NCI-H446 treated with DMSO at 0.1 percent for 48 hours (cell line): ENCODE results near the gene DPP10.

ENCODE experiments used
- DNase-seq: peaks from one replicate; lab custom pipeline; 2025; lab: John Stamatoyannopoulos, UW

Gene DPP10

DNA sequence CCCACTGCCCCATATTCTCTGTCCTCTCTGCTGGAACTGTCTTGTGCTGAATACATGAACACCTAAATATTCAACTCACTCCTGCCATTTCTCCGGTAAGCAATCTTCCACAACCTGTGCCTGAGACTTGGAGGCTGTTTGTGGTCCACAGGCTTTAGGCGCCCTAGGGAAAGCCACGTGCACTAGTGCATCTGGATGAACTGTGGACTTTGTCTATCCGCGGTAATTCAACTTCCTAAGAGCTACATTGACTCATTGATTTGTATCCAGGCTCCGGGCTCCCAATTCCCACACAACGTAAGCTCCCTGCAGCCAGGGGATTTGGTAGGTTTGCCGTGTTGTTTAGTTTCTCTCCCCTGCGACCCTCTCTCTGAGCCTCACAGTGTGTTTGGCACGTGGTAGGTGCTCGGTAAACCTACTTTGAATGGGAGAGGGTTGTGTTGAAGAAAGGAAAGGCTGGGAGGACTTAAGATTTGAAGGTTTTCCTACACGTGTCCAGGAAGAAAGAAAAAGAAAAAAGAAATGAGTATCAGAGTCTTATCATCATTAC is 718.2 kb downstream of the DPP10 start:
- no peak for DNase-seq

DNA sequence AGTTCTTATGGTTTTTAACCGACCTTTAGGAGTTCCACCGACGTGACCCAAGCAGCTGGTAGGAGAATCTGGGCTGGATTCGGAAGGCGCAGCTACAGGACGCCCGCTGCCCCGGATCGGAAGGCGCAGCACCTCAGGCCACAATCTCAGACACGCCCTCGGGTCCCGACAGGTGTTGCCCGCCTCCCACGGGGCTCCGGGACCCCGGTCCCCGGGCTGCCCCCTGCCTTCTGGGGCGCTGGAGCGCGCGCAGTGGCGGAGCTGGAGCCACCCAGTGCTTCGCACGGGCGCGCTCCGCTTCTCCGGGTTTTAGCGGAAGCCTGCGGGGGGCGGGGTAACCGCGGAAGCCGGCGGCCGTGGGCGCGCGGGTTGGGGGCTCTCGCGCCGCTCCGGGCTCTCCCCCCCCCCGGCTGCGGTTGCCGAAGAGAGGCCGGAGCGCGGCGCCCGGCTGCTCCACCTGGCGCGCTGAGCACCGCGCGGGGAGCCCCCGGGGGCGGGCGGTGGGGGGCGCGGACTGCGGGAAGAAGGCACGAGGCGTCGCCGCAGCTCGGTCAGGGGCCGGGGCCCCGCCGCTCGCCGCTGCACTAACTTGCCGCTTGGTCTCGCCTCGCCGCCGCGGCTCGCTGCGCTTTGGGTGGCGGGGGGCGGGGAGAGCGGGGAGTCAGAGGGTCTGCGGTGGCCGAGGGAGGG is 718.8 kb downstream of the DPP10 start:
- no peak for DNase-seq

DNA sequence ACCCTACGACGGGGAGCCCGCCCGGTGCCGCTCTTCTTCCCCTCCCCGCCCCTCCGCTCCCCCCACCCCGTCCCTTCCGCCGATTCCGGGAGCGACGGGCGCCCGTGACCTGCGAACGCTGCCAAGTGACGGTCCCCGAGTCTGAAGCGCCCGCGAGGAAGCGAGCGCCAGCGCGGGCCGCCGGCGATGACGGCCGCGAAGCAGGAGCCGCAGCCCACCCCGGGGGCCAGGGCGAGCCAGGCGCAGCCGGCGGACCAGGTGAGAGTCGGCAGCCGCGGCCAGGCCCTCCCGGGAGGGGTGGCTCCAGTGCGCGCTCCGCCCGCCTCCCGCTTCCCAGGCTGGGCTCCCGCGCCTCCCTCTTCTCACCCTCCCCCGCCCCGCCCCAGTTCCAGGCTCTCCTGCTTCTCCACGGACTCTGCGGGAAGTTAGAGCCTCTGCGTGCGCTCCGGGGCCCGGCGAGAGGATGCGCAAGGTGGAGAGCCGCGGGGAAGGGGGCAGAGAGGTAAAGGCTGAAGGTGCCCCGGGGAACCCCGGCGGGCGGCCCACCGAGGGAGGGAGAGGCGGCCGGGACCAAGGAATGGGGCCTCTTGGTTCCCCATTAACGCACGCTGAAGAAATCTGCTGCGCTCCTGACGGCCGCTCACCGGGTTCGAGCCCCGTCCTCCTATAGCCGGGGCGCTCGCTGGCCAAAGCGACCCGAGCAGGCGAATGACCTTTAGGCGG is 719.5 kb downstream of the DPP10 start:
- no peak for DNase-seq

DNA sequence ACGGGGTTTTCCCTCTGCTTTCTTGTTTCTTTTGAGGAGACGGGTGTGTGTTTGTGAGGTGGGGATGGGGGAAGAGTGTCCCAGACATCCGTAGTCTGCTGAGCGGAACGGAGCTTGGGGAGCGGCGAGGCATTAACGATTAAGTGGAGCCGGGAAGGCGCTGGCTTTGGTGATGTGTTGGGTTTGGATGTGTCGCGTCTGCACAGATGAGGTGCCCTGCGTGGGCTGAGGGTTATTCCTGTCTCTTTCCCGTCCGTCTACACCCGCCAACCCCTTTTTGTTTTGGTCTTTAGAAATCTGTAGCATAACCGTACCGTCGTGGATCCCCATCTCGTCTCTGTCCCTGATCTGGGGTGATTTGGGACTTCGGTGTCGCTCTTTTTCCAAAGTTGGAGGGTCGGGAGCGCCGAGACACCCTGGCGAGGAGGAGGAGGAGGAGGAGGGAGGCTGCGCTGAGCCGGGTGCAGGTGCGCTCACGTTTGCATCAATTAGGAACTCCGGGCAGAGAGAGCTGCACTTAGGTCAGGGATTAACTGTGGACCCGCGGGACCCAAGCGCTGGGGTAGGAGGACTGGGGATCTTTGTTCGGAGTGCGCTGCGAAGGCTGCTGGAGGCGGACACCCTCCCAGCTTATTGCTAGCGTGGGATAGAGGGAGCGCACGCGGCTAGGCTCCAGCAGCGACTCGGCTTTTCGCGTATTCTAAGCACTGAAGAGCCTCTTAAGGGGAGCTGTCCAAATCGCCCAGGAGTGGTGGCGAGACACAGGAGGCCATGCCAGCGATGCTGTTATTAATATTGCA is 720.3 kb downstream of the DPP10 start:
- no peak for DNase-seq

DNA sequence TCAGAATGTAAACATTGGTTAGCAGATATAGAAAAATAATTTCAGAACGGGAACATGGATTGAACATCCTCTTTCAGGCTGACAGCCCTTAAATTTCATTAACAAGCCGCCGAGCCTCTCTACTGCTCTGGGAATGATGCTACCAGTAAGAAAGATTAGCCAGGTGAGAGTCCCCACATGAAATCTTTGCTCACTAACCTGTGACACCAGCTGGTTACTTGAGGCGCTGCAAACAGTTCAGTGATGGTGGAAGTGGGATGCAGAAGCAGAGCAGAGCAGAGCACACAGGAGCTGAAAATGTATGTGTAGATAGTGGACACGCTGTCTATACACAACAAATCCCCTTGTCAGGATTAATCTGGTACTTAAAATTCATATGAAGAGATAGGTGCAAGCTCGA is 721.1 kb downstream of the DPP10 start:
- no peak for DNase-seq

DNA sequence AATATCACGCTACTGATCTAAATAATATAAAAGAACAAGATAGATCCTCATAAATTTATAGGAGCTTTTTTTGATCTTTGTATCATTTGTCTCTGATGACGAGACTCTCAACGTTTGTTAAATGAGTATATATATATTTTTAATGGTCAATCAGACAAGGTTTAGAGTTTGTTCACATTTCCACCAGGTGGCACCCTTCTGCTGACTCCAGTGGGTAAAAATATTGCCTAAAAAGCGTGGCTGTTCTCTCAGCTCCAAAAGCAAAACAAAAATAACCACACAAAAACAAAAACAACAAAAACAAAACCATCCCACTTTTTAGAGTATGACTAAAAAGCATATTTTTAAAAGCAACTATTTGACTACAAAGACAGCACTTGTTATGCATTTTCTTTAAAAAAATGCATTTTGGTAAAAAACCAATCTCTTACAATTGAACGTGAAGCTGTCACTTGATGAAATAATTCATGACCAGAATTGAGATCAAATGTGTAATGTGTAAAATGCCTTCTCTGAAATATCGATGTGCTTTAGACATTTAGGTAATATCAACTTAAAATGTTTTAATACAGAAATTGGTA is 723.2 kb downstream of the DPP10 start:
- peak; percentile 5 for DNase-seq

DNA sequence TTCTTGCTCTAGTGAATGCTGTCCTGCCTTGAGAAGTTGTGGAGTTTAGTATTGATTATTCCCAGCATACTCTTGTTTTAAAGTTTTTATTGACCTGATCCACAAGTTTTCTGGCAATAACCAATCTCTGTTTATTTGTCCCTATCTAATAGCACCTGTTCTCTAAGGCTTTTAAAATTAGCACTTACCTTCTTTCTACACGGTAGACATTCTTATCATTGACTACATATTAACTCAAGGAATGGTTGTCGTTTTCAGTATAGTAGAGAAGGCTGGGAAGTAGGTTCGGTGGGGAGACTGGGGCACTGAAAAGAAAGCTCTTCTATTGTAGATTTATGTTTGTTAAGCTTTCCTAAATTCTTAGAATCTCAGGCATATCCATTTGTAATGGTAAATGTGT is 726.0 kb downstream of the DPP10 start:
- DNase-seq = no peak

DNA sequence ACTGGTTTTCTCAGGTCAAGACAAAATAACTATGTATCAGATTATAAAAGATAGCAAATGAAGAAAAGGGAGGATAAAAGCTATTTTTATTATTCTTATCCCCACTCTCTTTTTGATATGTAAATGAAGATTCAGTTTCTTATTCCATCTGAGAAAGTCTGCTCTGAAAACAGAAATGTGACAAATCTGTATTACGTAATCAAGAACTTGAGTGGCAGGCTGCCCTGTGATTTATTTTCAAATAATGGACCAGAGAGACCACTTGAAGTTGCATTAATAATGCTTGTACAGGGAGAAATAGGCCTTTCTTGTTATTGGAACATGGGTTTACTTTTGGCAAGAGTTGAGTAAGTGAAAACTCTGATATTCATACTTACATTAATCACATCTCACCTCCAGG is 727.4 kb downstream of the DPP10 start:
- no peak for DNase-seq

DNA sequence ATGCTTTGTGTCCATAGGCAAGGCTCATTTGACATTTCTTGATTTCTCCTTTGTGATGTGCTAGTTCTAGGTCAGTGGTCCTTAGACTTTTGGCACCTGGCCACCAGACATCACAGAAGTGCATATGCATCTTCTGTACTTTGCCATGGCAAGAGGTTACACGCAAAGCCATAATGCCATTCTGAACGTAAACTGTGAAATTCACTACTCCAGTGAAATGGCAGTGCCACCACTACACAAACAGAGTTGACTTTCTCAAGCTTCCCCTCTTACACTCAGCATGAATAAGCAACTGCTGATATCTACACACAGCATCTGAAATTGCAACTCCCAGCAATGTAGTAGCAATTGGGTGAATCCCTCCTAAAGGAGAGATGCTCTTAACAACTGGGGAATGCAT is 729.3 kb downstream of the DPP10 start:
- no peak for DNase-seq

DNA sequence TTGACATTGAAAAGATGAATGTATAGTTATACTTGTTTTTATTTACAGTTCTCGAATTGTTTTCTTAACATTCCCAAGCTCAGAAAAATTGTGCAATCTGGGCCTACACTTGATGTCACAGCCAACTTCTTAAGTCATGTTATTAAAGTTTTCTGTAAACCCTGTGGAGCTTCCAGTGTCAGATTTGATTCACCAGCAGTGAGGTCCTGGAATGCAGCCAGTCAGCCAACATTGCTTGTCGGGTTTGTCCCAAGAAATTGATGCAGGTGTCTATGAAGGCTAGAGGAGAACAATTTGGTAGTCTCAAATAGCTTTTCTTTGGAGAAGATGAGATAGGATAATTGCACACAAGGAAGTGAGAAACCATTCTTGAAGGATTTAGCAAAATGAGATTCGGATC is 732.2 kb downstream of the DPP10 start:
- DNase-seq = no peak

DNA sequence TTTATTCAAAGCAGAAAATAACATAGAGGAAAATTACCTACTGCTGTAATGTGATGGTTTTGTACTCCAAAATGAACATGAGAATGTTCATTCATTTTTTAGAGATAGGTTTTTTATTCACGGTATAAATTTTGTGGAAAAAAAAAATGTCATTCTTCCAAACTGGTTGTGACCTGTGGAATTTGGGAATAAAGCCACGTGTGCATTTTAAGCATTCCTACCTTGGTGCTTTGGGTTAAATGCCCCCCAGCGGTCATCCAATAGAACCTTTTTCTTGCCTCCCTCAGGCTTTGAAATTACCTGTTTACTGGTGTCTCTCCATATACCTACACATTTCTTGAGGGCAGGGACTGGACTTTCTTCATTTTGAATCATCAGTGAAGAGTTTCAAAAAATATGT is 740.7 kb downstream of the DPP10 start:
- DNase-seq = no peak

DNA sequence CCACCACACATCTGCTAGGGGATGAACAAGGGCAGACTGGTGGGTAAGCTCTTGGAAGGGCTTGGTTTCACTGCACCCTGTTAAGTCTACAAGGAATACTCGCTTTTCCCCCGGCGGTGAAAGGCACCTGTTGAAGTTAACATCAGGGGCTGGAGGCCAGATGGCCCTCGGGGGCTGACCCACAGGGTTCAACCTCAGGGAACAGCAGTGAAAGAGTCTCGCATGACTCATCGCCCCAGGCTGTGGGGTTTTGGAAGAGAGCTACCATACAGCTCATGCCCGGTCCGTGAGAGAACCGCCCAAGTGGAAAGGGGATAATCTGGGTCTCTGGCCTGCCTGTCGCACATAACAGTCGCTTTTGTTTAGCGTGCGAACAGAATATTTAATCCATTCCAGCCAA is 748.0 kb downstream of the DPP10 start:
- DNase-seq = no peak

DNA sequence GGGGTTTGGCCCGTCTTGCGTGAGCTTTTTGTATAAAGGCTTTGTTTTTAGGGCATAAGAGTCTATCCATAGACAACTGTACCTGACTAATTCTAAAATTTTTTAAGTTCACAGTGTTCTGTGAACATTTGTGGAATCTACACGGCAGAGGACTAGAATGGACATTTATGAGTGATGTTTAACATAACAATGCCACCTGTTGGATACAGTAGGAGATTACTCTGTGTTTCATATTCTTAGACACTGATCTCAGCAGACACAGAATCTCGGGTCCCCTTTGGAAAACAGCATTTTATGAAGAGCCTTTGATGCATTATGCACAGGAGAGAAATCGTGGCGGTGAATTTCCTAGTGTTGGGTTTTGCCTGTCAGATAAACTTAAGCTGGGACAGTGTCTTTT is 752.2 kb downstream of the DPP10 start:
- DNase-seq = no peak

DNA sequence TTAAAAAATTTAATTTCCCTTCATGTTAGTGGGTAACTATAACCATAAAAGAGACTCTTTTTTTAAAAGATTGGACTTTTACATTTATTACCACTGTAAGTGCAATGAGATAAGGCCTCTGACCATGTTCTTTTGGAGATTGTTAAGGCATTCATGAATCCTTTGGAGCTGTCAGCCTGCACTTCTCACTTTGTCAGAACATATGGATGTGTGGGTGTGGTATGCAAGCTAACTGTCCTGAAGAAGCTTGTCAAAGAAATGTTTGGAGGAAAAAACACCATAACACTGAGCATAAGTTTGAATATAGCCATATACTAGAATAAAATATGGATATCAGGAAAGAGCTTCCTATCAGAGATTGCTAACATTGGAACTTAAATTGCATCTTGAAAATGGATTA is 754.1 kb downstream of the DPP10 start:
- DNase-seq = no peak

DNA sequence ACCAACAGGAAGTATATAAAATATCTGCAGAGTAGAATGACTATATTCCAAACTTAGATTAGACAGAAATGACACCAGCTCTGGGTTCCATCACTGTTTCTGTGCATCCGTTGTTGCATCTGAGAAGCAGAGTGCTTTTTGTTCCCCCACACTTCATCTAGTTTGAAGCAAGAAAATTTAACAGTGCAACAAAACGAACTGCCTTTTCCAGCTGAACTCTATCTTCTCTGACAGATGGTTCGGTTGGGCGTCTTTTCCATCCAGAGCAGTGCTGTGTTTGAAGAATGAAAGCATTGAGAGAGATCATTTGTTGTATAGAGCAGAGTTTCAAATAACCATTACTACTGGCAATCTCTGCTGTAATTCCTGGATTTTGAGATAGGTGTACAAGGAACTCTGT is 757.5 kb downstream of the DPP10 start:
- no peak for DNase-seq

DNA sequence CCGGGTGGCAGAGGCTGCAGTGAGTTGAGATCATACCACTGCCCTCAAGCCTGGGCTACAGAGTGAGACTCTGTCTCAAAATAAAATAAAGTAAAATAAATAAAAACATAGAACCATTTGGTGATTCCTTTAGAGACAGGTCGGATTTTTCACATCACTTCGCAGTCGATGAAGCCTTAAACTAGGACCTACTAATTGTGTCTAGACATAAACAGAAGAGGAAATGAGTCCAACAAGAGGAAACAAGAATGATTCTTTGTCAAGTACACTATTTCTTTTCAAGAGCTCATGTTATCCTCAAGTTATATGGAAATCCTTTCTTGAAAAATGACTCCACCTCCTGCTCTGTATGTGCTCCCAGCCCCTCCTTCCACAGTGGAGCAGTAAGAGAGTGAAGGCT is 758.9 kb downstream of the DPP10 start:
- no peak for DNase-seq

DNA sequence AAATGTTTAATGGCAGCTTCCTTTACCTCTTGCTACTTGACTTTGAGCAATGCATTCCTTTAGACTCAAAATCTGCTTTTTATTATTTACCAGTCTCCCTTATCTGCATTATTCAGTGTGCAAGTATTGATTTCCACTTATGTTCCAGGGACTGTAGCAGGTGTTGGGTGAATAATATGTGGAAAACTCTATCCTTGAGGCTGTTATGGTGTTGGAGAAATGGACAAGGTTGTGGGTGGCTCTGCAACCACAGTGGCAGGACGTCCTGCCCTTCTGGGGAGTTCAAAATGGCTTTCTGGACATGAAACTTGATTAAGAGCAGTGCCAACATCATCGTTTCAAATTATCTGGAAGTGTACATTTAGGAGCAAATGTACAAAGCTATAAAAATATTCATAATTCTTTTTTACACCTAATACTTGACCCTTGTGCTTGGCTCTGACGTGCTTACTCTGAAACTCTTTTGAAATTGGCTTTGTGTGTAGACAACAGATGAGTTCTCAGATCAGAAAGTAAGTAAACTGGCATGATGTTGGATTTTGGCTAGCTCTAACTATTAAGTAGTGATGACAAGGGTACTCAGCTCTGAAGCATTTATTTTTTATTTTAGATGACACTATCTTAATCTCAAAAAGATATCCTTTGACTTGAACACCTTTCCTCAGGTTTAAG is 766.2 kb downstream of the DPP10 start:
- DNase-seq = no peak

DNA sequence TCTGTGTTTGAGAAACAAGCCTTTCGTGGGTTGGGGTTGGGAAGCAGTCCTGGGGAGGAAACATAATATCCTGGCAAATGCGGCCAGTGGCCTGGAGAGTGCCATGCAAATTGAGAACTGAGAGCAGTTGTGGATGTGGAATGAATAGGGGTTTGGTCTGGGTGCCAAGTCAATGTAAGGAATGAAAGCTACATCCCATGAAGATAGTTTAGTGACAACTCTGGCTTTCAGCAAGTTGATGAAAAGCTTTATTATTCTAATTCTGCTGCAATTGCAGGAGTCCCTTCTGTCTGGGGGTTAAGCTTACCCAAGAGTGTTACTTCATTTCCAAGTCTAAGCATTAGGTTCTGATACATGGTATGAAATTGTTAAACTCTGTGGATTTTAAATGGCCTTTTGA is 771.6 kb downstream of the DPP10 start:
- DNase-seq = no peak

DNA sequence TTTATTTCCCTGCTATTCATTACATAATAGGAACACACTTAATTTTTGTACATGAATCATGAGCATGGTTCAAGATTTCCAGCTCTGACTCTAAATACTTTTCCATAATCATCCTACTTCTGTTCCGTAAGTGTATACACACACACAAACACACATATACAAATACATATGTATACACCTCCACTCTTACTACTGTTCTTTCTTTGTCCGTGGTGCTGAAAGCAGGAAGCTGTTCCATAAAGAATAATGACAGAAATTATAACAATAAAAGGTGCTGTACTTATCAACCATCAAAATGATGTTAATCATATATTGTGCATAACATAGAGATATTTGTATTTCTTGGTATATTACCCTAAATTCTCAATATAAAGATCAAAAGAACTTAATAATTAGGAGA is 776.9 kb downstream of the DPP10 start:
- no peak for DNase-seq

DNA sequence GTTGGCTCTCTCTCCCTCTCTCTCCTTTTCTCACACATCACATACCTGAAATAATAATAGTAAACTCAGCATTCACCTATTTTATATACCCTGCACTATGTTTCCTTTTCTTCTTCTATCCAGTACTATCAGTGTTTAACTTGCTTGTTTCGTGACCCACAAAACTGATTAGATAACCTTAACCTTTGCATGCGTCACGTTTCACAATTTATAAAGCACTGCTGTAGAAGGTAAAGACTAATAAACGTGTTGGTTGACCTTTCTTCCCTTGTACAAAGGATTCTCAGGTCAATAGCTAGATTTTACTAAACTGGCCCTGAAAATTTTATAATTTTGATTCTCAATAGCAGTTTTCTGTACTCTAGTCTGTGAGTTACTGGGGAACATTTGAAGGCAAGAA is 791.7 kb downstream of the DPP10 start:
- DNase-seq = no peak

DNA sequence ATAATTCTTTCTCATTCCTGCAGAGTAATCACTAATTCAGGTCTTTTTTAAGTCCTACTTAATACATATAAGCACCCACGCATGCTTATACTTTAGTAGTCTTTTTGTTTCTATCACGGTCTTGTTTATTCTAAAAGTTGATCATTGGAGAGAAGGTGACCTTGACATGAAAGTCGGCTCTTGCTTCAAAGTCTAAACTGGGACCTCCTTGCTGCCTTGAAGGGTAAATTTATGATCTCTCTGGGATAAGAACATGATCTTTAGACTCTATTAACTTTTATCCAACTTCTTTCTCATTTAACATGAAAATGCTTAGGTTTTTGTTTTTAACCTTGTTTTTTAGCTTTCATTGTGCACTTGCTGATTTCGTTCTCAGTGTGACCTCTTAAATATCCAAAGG is 792.3 kb downstream of the DPP10 start:
- no peak for DNase-seq

DNA sequence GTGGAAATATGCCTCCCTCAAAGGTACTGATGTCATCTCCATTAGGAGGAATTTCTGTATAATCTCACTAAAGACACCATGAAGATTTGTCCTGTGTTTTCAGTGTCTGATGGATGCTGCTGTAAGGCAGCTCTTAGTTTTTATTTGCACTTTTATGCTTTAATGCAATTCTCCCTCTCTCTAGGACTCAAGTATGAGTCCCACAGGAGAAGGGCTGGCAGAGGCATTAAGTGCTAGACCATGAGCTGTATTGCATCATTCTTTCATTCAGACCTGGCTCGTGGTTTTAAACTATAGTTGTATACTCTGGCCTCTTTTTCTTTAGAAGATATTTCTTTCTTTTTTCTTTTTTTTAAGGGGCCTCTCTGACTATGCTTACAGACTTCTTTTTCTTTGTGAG is 805.6 kb downstream of the DPP10 start:
- DNase-seq = no peak
